SU-DHL-6 (cell line): ENCODE measurements around the gene TAS2R9.

Experiments used
- H2AFZ ChIP-seq: fragments of 200-600 bp; sonication (generic); 2 replicates; pipeline ENCODE4 v1.6.1; 2014; ENCODE audit warnings: low read depth, mild to moderate bottlenecking, moderate library complexity, mixed read lengths, antibody characterized with exemption, low read length; ENCODE audit not compliant: severe bottlenecking
- H3F3A ChIP-seq: fragments of 200-600 bp; shearing (Covaris generic); 2 replicates; pipeline ENCODE4 v1.6.0; 2016; ENCODE audit warnings: antibody characterized with exemption, mild to moderate bottlenecking; ENCODE audit not compliant: insufficient read depth
- H3K27ac ChIP-seq: fragments of 200-600 bp; sonication (generic); 2 replicates; pipeline ENCODE4 v1.5.1; 2016; ENCODE audit warnings: low read depth, mild to moderate bottlenecking, low read length, moderate library complexity, mixed read lengths
- H3K27me3 ChIP-seq: fragments of 200-600 bp; sonication (generic), shearing (Covaris generic); 2 replicates; pipeline ENCODE4 v1.6.0; 2014; ENCODE audit warnings: mild to moderate bottlenecking, low read length
- H3K36me3 ChIP-seq: fragments of 200-600 bp; sonication (generic); 2 replicates; pipeline ENCODE4 v1.6.1; 2014; ENCODE audit warnings: mild to moderate bottlenecking, low read length, mixed read lengths
- H3K4me2 ChIP-seq: fragments of 300-600, 200-600 bp; shearing (Covaris generic), sonication (generic); 2 replicates; pipeline ENCODE4 v1.6.0; 2014; ENCODE audit warnings: low read length, low read depth, mild to moderate bottlenecking; ENCODE audit not compliant: poor library complexity, severe bottlenecking
- H3K4me3 ChIP-seq: fragments of 200-600 bp; sonication (generic); 2 replicates; pipeline ENCODE4 v1.5.1; 2014; ENCODE audit warnings: antibody characterized with exemption, low read length, mild to moderate bottlenecking, mixed read lengths; ENCODE audit not compliant: insufficient read depth, poor library complexity, severe bottlenecking
- H3K79me2 ChIP-seq: fragments of 200-600 bp; sonication (generic); 2 replicates; pipeline ENCODE4 v1.6.1; 2014; ENCODE audit warnings: mild to moderate bottlenecking, low read length, moderate library complexity; ENCODE audit not compliant: insufficient read depth
- H3K9ac ChIP-seq: fragments of 200-600 bp; sonication (generic); 2 replicates; pipeline ENCODE4 v1.7.0; 2014; ENCODE audit warnings: mild to moderate bottlenecking, low read length
- H3K9me2 ChIP-seq: fragments of 200-600 bp; sonication (generic); replicated peaks from 2 replicates; pipeline ENCODE4 v1.6.1; 2014; ENCODE audit warnings: low read length; ENCODE audit not compliant: insufficient read depth
- H3K9me3 ChIP-seq: fragments of 200-600 bp; sonication (generic); 2 replicates; pipeline ENCODE4 v1.6.1; 2014; ENCODE audit warnings: low read length, mixed read lengths; ENCODE audit not compliant: insufficient read depth
- H4K20me1 ChIP-seq: fragments of 200-600 bp; sonication (generic); 2 replicates; pipeline ENCODE4 v1.6.1; 2014; ENCODE audit warnings: low read depth, mild to moderate bottlenecking, antibody characterized with exemption, low read length, moderate library complexity, mixed read lengths
- CTCF ChIP-seq: fragments of 200-600 bp; sonication (generic); IDR thresholded peaks from one replicate; pipeline ENCODE4 v1.5.1; 2017; ENCODE audit warnings: antibody characterized with exemption, mild to moderate bottlenecking, low read length, moderate library complexity; ENCODE audit not compliant: insufficient read depth, poor library complexity, severe bottlenecking
- EZH2phosphoT487 ChIP-seq: fragments of 200-600 bp; sonication (generic), shearing (Covaris generic); conservative IDR thresholded peaks from 2 replicates; pipeline ENCODE4 v1.6.1; 2018; ENCODE audit warnings: mild to moderate bottlenecking, antibody characterized with exemption, low read length, moderate library complexity, mixed read lengths

Gene TAS2R9

GRCh38 chr12:10824957-10825356 is 15.0 kb upstream of the TAS2R9 start:
- no peak overlapping the region for H3K27ac ChIP-seq
- no peaks in the 10 kb centered on the region for H3F3A ChIP-seq
- no peaks in the 10 kb centered on the region for H3K9me2 ChIP-seq
- no peak overlapping the region for H3K9ac ChIP-seq
- H3K27me3 ChIP-seq = no peaks in the 10 kb centered on the region
- H3K79me2 ChIP-seq = no peaks in the 10 kb centered on the region
- no peak overlapping the region for H3K4me3 ChIP-seq
- no peaks in the 10 kb centered on the region for H4K20me1 ChIP-seq
- no peaks in the 10 kb centered on the region for H3K9me3 ChIP-seq
- H3K36me3 ChIP-seq = no peaks in the 10 kb centered on the region
- no peak overlapping the region for H2AFZ ChIP-seq
- TF ChIP-seq CTCF (no peak), EZH2phosphoT487 (no peak)
- H3K4me2 ChIP-seq = no peak overlapping the region

- H3K27ac ChIP-seq = no peak overlapping the region
- no peak for TF ChIP-seq CTCF
- no peak for TF ChIP-seq EZH2phosphoT487
- no peaks in the 10 kb centered on the region for H3K27me3 ChIP-seq
- H3K9me3 ChIP-seq = no peaks in the 10 kb centered on the region
- H2AFZ ChIP-seq = no peak overlapping the region
- H3K9me2 ChIP-seq = no peaks in the 10 kb centered on the region
- no peak overlapping the region for H3K9ac ChIP-seq
- H4K20me1 ChIP-seq = no peaks in the 10 kb centered on the region
- H3K36me3 ChIP-seq = no peaks in the 10 kb centered on the region
- no peak overlapping the region for H3K4me2 ChIP-seq
- no peaks in the 10 kb centered on the region for H3K79me2 ChIP-seq
- no peak overlapping the region for H3K4me3 ChIP-seq
- H3F3A ChIP-seq = no peaks in the 10 kb centered on the region
Observed at GRCh38 chr12:10811883-10812536, 2.0 kb upstream of the TAS2R9 start.

- Histone ChIP-seq H3K9ac (no peak within 1 kb of the TSS), H3K9me3 (no peaks in the 10 kb centered on the region), H3K36me3 (no peaks in the 10 kb centered on the region), H3K9me2 (no peaks in the 10 kb centered on the region), H3K79me2 (no peaks in the 10 kb centered on the region), H3F3A (no peaks in the 10 kb centered on the region), H3K4me2 (no peak within 1 kb of the TSS), H3K27me3 (no peaks in the 10 kb centered on the region), H3K4me3 (no peak within 1 kb of the TSS), H3K27ac (no peak within 1 kb of the TSS), H2AFZ (no peak within 1 kb of the TSS), H4K20me1 (no peaks in the 10 kb centered on the region)
- TF ChIP-seq CTCF (no peak), EZH2phosphoT487 (no peak)
Observed at GRCh38 chr12:10807186-10807585, 2.8 kb downstream of the TAS2R9 start, which contains the start of gene TAS2R8. TAS2R8 (minus strand) TSS chr12:10807286; CDS start chr12:10806980, 306 bp downstream.
